Adipose tissue (tissue), 3 donors: ENCODE results near the gene INAVA. TPM values are rescaled to one million over a fixed set of nuclear protein-coding genes. Genes with fewer than 3 reads are reported as not detected.

Experiments
- H3K27ac ChIP-seq: one replicate; pipeline ENCODE4 v1.5.1; 2013; ENCODE audit warnings: low read depth, low read length
- WGBS, 3 donors: extraction: QIAGEN DNeasy Blood & Tissue Kit; methylation state at CpG; one replicate each; pipeline ENCODE4 v1.1.7; 2013; 5-methylcytosine and 5-hydroxymethylcytosine counted together
- polyA plus RNA-seq, 3 donors: library from polyadenylated mRNA; stranded (reverse); fragments of 200-250 nt; gene quantifications; one replicate each; pipeline ENCODE4 v1.2.3, GENCODE V29; 2013
- donor health status: healthy with polysubstance abuse.
- donor health status: Bipolar disorder and iron deficiency.
- donor health status: healthy.

The INAVA gene
- polyA plus RNA-seq, 3 donors = 0.34 to 11.4 (median 2.2) TPM

DNA sequence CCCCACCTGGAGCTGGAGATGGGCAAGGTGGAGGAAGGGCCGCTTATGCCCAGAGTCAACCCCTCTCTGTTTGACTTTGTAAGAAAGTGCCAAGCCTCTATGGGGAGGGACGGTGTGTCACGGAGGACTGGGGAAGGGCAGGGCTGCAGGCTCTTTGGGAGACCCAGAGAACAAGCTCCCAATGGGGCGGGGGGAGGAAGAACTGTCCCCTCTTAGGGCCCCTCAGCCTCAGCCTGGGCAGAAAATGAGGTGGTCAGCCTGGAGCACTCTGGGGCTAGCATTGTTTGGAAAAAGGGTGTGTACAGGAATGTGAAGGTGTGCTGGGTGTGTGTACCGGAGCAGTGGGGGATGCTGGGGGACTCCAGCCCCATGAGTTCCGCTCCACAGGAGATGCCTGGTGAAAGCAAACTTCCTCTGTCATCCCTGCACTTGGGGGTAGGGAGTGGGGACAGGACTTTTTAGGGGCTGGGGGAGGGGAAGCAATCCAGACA, 1.2 kb upstream of the INAVA start:
- whole genome bisulfite sequencing, 3 donors = 77 to 91% (median 87%) methylated on average over 6 of the region's 6 CpGs
- no peak overlapping the region for H3K27ac ChIP-seq

- H3K27ac ChIP-seq = no peak overlapping the region
- WGBS, 3 donors = 43 to 89% (median 71%) methylated on average over 8 of the region's 8 CpGs
Measured at GRCh38 chr1:200895443-200895789, 716 bp downstream of the INAVA start.

DNA sequence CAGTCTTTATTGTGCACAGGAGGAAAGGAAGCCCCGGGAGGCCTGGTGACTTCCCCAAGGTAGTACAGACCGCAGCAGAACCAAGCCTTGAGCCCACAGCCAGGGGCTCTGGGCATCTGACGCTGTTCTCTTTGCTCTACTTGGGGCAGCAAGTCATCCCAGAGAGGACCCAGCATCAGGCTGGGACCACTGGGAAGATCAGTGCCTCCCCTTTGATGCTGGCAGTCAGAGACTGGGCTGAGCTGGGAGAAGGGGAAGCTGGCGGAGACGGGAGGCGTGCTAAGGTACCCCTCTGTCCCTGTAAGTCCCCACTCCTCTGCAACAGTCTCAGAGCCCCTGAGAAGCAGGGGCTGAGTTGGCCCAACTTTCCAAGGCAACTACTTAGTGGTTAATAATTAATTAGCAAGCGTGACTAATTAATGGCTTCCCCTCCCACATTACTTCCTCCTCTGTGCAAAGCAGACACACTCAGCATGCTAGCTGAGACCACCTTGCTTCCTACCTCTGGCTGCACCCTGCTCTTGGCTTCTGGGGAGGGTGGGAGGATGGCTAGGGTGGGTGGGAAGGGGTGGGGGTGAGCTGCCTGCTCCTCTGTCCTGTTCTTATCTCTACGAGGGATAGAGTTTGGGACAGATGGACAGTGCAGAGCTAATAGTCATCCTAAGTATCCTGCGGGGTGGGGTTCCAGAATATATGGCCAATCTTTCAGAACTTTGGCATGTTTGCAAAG, 1.3 kb downstream of the INAVA start:
- no peak overlapping the region for H3K27ac ChIP-seq

DNA sequence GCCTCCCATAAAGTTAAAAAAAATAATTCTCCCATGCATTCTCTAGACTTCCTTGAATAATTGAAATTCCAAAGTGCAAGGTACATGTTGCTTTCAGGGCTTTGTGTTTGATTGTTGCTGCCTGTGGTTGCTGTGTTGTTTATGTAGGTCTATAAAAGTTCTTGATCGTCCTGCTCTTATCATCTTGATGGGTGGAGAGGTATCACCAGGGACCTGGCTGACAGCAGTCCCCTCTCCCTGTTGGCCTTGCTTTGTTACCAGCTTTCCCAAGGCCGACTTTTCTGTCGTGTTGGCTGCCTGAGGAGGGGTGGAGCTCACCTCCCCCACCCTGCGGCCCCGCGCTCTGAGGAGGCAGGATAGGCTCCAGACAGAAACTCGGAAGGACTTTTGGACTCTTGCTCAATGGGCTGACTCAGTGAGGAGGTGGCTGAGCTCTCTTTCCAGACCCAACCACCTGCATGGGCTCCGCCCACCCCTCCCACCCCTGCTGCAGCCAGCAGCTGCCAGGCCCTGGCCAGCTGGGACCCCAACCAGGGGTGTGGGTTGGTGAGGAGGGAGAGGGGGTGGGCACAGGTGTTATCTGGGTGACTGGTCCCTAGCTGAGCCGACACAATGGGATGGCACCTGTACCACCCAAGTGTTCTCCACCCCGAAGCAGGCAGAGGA, 2.0 kb downstream of the INAVA start:
- no peak overlapping the region for H3K27ac ChIP-seq
- WGBS, 3 donors = 39 to 73% (median 56%) methylated on average over 9 to 10 of the region's 10 CpGs

More for the DNA sequence above, 1.3 kb downstream of the INAVA start:
- WGBS, 3 donors = 37 to 83% (median 72%) methylated on average over 9 of the region's 9 CpGs

DNA sequence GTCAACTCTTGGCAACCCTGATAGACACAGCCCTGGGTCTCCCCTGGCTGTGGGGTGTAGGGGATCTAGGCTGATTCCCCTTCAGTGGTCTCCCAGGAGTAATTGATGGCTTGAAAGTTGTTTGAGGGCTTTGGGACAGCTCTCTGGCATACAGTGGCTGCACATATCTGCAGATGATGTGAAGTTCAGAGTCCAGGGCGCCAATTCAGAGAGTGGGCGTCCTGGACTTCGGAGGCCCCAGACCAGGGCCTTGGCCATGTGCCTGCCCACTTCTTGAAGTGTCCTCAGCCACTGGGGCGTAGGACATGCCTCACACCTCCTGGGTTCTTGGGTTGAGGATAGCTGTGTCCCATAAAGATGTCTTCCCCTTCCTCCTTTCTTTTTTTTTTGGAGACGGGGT, 2.6 kb downstream of the INAVA start:
- no peak overlapping the region for H3K27ac ChIP-seq
- 85 to 94% (median 94%) methylated on average over 5 of the region's 5 CpGs for WGBS, 3 donors

DNA sequence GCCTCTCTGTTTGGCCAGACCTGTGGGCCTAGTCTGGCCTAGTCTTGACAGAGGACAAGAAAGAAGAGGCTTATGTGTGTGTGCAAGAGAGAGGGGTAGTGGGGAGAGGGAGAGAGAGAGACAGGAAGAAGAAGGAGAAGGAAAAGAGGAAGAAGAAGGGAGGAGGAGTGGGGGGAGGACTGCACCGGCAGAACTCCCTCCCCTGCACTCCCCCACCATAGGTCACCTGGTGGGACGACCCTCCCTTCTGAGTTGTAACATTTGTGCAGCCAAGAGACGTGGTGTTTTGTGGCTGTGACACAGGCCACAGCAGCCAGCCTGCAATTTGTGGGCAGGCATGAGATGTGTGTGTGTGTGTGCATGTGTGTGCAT, 4.3 kb downstream of the INAVA start:
- H3K27ac ChIP-seq = no peak overlapping the region
- 38 to 64% (median 50%) methylated on average over 3 of the region's 3 CpGs for WGBS, 3 donors

GRCh38 chr1:200899451-200899915, 4.8 kb downstream of the INAVA start:
- H3K27ac ChIP-seq = no peak overlapping the region
- 83 to 90% (median 83%) methylated on average over 9 to 10 of the region's 10 CpGs for WGBS, 3 donors

- WGBS, 3 donors = 92 to 96% (median 93%) methylated on average over 16 of the region's 16 CpGs
- no peak overlapping the region for H3K27ac ChIP-seq
Measured at GRCh38 chr1:200899954-200900867, 5.5 kb downstream of the INAVA start.

- H3K27ac ChIP-seq = no peak overlapping the region
- 93 to 98% (median 96%) methylated on average over 17 of the region's 17 CpGs for WGBS, 3 donors
Measured at GRCh38 chr1:200900877-200901276, 6.2 kb downstream of the INAVA start.

DNA sequence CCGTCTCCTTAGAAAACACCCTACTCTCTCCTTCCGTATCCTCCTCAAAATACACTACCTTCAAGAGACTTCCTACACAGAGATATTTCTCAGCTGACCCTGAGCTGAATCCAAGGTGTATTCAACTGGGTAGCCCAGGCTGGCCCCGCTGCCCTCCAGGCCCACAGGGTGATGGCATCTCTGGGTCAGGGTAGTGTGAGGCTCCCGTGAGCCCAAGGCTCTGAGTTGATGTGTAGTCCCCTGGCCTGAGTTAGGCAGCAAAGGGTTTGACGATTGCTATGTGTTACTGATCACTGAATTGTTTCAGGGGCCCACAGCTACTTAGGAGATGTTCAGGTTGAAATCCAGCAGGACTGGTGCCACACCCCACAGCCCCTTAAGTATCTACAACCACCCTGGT, 6.7 kb downstream of the INAVA start:
- no peak overlapping the region for H3K27ac ChIP-seq
- whole genome bisulfite sequencing, 3 donors = 95 to 98% (median 96%) methylated on average over 5 of the region's 5 CpGs

GRCh38 chr1:200901796-200902444, 7.2 kb downstream of the INAVA start:
- WGBS, 3 donors = 73 to 82% (median 75%) methylated on average over 8 of the region's 8 CpGs
- no peak overlapping the region for H3K27ac ChIP-seq

DNA sequence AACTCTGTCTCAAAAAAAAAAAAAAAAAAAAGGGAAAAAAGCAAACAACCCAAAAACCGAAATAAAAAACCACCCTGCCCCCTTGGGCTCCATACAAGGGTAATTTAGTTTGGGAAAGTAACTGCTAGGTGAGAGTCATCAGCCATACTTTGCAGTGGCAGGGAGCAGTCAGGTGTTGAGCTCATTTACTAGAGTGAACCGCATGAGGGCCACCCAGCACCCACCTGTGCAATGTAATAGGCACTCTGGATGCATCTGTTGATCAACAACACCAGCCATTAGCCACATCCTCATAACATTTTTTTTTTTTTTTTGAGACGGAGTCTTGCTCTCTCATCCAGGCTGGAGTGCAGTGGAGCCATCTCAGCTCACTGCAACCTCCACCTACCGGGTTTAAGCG, 9.1 kb downstream of the INAVA start:
- no peak overlapping the region for H3K27ac ChIP-seq
- WGBS, 3 donors = 87 to 94% (median 93%) methylated on average over 5 of the region's 5 CpGs

- H3K27ac ChIP-seq = no peak overlapping the region
Measured at GRCh38 chr1:200904772-200905171, 10.1 kb downstream of the INAVA start.

DNA sequence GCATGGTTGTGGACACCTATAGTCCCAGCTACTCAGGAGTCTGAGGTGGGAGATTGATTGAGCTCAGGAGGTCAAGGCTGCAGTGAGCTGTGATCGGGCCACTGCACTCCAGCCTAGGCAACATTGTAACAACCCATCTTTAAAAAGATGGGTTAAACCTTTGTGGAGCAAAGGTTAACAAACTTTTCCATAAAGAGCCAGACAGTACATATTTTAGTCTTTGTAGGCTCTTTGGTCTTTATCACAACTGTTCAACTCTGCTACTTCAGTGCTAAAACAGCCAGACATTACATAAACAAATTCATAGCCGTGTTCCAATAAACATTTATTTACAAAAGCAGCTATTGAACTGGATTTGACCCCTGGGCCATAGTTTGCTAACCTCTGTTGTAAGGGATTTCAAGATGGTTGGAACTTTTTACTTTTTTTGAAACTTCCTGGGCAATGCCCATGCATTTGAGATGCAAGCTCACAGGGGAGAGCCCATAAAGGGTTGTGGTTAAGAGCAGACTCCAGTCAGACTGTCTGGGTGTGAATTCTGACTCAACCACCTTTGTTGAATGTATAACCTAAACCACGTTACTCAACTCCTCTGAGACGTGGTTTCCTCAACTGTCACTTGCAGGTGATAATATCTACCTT, 10.8 kb downstream of the INAVA start:
- H3K27ac ChIP-seq = no peak overlapping the region
- WGBS, 3 donors = 56 to 77% (median 65%) methylated on average over 4 of the region's 4 CpGs

DNA sequence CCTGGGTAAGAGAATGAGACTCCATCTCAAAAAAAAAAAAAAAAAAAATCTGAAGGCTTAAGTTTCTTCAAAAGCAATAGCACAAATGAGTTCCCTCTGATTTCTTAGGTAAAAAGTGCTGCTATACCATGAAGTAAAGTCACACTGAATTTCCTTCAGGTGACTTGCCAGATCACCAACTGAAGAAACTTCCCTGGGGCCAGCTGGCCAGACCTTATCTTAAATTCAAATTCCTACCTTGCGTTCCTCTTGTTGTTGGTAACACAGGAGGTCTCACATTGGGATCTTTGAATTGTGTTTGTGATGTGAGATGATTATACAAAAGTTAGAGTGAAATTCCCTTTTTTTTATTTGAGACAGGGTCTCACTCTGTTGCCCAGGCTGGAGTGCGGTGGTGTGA, 11.8 kb downstream of the INAVA start:
- 79 to 96% (median 92%) methylated on average over 2 of the region's 2 CpGs for WGBS, 3 donors
- H3K27ac ChIP-seq = no peak overlapping the region

DNA sequence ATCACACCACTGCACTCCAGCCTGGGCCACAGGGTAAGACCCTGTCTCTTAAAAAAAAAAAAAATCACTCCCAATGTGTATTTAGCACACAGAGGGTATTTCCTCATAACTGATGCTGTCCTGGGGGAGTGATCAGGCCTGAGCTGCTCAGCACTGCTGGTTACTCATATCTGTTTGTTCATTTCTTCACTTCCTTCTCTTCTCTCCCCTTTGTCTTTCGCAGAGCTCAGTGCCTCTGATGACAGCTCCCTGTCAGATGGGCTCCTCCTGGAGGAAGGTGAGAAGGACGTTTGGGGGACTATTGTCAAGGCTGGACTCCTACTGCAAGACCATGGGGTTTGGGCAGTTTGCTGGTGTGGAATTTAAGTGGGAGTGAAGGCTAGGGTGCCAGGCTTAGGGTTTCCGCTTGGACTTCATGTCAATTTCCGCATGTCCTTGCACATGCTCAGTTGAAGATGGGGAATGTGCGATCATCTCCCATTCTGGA, 13.0 kb downstream of the INAVA start:
- H3K27ac ChIP-seq = no peak overlapping the region
- WGBS, 3 donors = 74 to 93% (median 81%) methylated on average over 5 of the region's 5 CpGs

DNA sequence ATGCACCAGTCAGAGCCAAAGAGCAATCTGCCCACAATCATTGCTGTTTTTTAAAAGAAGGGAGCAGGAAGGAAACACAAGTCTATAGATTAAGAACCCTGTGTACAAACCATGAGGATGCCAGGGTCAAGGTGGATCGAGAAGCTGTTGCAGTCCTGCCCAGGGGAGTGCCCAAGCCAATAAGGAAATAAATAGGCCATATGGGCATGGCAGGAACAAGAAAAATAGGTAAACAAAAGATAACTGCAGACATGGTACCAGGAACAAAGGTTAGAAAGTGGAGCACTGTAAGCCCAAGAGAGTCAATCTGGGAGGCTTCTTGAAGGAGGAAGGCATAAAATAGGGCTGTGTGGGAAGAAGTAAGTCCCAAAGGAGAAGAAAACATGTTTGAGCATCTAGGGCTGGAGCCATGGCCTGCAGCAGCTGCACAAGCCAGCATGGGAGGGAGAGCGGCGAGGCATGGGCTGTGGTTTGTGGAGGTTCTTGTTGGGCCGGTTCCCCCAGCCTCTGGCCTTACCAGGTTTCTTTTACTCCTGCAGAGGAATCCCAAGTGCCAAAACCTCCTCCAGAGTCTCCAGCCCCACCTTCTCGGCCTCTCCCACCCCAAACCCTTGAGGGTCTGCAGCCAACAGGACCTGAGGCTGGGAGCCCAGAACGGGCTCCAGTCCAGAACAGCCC, 13.6 kb downstream of the INAVA start:
- H3K27ac ChIP-seq = no peak overlapping the region
- 79 to 85% (median 80%) methylated on average over 6 of the region's 6 CpGs for WGBS, 3 donors
